HFFc6 (cell line): ENCODE data around the gene HEATR5B. TPM values are rescaled to one million over a fixed set of nuclear protein-coding genes. Genes with fewer than 3 reads are reported as not detected.
A peak's percentile ranks its signal among the peaks of the same experiment; 100 is the strongest.

ENCODE experiments used
- DNase-seq: peaks from one replicate; pipeline ENCODE4 v3.0.0-alpha.2; 2018
- H3K27ac Mint-ChIP-seq: 2 replicates; pipeline ENCODE4 v1.8.0; 2020; ENCODE audit warnings: mild to moderate bottlenecking, mixed read lengths
- H3K27me3 Mint-ChIP-seq: 2 replicates; pipeline ENCODE4 v1.8.0; 2021; ENCODE audit warnings: mild to moderate bottlenecking, moderate library complexity, mixed read lengths; ENCODE audit not compliant: insufficient read depth
- H3K36me3 Mint-ChIP-seq: 2 replicates; pipeline ENCODE4 v1.8.0; 2021; ENCODE audit warnings: low read depth, mixed read lengths
- H3K4me1 Mint-ChIP-seq: 2 replicates; pipeline ENCODE4 v1.8.0; 2020; ENCODE audit warnings: low read depth, mixed read lengths
- H3K4me3 Mint-ChIP-seq: 2 replicates; pipeline ENCODE4 v1.8.0; 2020; ENCODE audit warnings: mild to moderate bottlenecking, moderate library complexity, mixed read lengths
- H3K9me3 Mint-ChIP-seq: 2 replicates; pipeline ENCODE4 v1.8.0; 2020; ENCODE audit warnings: mild to moderate bottlenecking, mixed read lengths
- CTCF ChIP-seq: fragments of 200-600 bp; sonication (generic); IDR thresholded peaks from 2 replicates; pipeline ENCODE4 v1.5.0; 2021; ENCODE audit warnings: antibody characterized with exemption, mild to moderate bottlenecking
- total RNA-seq, 6 experiments: library from RNA; stranded (reverse); fragmentation: NEBNext Ultra II Directional; extraction: Animal tissue kit (Norgen Biotek cat#: 25700); gene quantifications; 2 replicates in 1 of 6; 3 replicates in 5 of 6; pipeline ENCODE4 v1.2.3, GENCODE V29; 2021

The HEATR5B gene
- total RNA-seq, 6 experiments from 2014 or later = 9.9 to 12.5 (median 12.1) TPM

- Mint-ChIP-seq H3K36me3 (peaks cover 11% of the 10 kb centered on the region; the same call in 1 of the 2 replicates), H3K4me1 (peaks cover 10% of the 10 kb centered on the region), H3K27me3 (no peaks in the 10 kb centered on the region), H3K4me3 (no peak overlapping the region), H3K9me3 (no peaks in the 10 kb centered on the region), H3K27ac (no peak overlapping the region)
- TF ChIP-seq CTCF = 0 out of 2 replicates have a peak, but pooled peaks have one; percentile 13
- no peak for DNase-seq
These were observed 58.1 kb downstream of the HEATR5B start for GRCh38 chr2:37026050-37026449.

GRCh38 chr2:37020887-37021796 lies 63.0 kb downstream of the HEATR5B start:
- Mint-ChIP-seq H3K4me1 (peaks cover 19% of the 10 kb centered on the region), H3K27me3 (no peaks in the 10 kb centered on the region), H3K4me3 (peak overlapping the region; percentile 49), H3K9me3 (no peaks in the 10 kb centered on the region), H3K36me3 (0 out of 2 replicates have a peak, but pooled peaks cover 5% of the 10 kb centered on the region), H3K27ac (peak overlapping the region; percentile 90)
- DNase-seq = no peak
- TF ChIP-seq CTCF = no peak

- H3K4me3 Mint-ChIP-seq = peak overlapping the region; percentile 49; the same call in 1 of the 2 replicates
- peak overlapping the region; percentile 67 for H3K27ac Mint-ChIP-seq
- H3K27me3 Mint-ChIP-seq = no peaks in the 10 kb centered on the region
- H3K9me3 Mint-ChIP-seq = no peaks in the 10 kb centered on the region
- H3K4me1 Mint-ChIP-seq = peaks cover 19% of the 10 kb centered on the region
- peak; percentile 83 for DNase-seq
- no peak for TF ChIP-seq CTCF
- 0 out of 2 replicates have a peak, but pooled peaks cover 5% of the 10 kb centered on the region for H3K36me3 Mint-ChIP-seq
These were observed 63.8 kb downstream of the HEATR5B start for GRCh38 chr2:37020212-37020886.

GRCh38 chr2:37013315-37013641 lies 70.9 kb downstream of the HEATR5B start:
- Mint-ChIP-seq H3K4me3 (no peak overlapping the region), H3K27ac (no peak overlapping the region), H3K4me1 (no peaks in the 10 kb centered on the region), H3K27me3 (no peaks in the 10 kb centered on the region), H3K36me3 (peaks cover 5% of the 10 kb centered on the region; the same call in 1 of the 2 replicates), H3K9me3 (no peaks in the 10 kb centered on the region)
- TF ChIP-seq CTCF = no peak
- no peak for DNase-seq

- Mint-ChIP-seq H3K27ac (no peak overlapping the region), H3K36me3 (peaks cover 10% of the 10 kb centered on the region; the same call in 1 of the 2 replicates), H3K4me1 (no peaks in the 10 kb centered on the region)
These were observed 73.0 kb downstream of the HEATR5B start for GRCh38 chr2:37011130-37011529.

More at GRCh38 chr2:37011130-37011529, 73.0 kb downstream of the HEATR5B start:
- no peak for TF ChIP-seq CTCF
- no peak overlapping the region for H3K4me3 Mint-ChIP-seq
- H3K27me3 Mint-ChIP-seq = no peaks in the 10 kb centered on the region
- H3K9me3 Mint-ChIP-seq = no peaks in the 10 kb centered on the region
- DNase-seq = no peak
